Smooth muscle cell of the brain vasculature (primary cell): ENCODE data around the gene MED31.
"Not testable (repeated sequence)": the region's sequence is repeated elsewhere in the genome, so short reads cannot be mapped to it uniquely, and the experiment has no call there.

ENCODE experiments used
- DNase-seq: peaks from one replicate; pipeline ENCODE4 v3.0.0-alpha.2; 2012; ENCODE audit warnings: low read depth, low spot score

MED31 gene

DNA sequence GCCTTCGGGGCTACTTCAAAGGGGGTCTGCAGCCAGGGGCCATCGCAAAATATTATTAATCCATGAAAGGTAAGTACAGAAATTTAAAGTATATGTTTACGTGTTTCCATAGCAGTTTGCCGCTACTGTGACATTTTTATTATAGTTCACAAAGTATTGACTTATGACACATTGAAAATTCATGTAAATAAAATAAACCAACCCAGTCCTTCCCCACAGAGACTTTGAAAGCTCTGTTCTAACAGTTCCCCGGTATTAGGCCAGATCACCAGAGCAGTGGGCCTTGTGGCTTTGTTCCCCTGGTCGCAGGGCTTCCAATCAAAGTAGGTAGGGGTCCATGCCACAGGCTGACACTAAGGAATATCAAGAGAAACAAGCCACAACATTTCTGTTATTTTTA is 24.8 kb downstream of the MED31 start:
- DNase-seq: no peak

DNA sequence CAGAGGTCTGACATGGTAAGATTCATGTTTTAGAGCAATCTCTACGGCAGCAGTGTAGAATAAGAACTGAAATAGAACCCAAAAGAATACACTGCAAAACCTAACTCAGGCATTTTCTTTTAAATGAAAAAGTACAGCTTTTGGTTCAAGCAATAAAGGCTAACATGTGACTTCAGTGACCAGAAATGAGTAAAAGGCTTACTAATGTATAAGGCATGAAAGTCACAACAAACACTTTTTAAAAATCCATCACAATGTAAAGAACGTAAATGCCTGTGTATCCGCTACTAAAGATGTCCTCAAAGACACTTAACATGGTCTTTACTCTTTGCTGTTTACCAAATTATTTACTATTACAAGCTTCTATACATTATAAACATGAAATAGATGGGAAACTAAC is 27.5 kb downstream of the MED31 start:
- DNase-seq: no peak

DNA sequence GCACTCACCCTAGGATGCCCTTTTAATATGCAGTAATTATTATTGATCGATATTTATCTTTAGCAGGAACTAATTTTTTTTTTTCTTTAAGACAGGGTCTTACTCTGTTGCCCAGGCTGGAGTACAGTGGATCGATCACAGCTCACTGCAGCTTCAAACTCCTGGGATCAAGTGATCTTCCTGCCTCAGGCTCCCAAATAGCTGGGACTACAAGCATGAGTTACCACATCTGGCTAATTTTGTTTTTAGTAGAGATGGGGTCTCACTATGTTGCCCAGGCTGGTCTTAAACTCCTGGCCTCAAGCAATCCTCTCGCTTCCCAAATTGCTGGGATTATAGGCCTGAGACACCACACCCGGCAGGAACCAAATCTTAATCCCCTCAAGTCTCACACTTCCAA is 40.2 kb downstream of the MED31 start:
- no peak for DNase-seq

DNA sequence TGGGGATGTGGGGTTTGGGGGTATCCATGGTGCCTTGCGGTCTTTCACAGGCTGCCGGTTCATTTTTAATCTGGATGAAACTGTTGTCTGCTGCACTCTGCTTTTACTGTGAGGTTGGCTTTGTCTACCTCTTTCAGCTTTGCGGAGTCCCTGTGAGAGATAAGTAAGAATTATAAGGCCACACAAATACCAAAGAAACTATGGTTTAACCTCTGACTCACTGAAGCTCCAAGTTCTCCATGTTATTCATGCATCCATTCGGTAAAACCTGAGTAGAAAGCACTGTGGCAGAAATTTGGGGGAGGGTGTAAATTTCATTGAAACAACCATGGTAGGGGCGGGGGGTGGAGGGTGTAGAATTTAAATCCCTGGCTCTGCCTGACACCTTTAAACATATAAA is 41.4 kb downstream of the MED31 start:
- no peak for DNase-seq

DNA sequence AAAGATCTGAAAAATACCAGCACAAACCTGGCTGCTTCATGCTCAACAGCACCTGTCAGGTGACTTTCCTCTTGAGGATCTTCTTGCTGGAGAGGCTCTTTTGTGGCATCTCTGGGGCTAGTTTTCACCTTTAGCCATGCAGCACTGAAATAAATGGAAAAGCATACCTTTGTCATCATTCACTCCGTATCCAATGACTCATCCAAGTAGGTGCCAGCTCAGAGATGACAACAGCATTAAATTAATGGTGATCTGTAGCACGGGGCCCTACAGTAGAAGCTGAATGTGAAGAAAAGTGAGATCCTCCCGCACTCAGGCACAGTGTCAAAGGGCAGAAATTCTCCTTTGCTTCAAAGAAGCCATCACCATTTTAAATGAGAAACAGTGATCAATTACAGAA is 43.1 kb downstream of the MED31 start:
- no peak for DNase-seq

DNA sequence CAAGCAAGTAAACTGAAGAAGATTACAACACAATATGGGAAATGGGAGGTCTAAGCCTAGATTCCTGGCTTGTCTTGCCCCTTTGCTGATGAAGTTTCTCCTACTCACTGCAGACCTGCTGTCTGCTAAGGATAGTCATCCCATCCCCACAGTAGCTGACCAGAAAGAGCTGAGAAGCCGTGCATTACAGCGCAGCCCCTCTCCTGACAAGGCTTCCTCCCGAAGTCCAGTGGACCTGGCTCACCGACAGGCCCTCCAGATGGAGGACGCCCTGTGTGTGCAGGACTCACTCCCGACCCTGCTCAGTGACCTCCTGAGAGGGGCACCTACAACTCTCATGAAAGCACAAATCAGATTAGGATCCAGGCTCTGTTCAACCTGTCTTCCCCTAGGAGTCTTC is 46.3 kb downstream of the MED31 start:
- DNase-seq: no peak

DNA sequence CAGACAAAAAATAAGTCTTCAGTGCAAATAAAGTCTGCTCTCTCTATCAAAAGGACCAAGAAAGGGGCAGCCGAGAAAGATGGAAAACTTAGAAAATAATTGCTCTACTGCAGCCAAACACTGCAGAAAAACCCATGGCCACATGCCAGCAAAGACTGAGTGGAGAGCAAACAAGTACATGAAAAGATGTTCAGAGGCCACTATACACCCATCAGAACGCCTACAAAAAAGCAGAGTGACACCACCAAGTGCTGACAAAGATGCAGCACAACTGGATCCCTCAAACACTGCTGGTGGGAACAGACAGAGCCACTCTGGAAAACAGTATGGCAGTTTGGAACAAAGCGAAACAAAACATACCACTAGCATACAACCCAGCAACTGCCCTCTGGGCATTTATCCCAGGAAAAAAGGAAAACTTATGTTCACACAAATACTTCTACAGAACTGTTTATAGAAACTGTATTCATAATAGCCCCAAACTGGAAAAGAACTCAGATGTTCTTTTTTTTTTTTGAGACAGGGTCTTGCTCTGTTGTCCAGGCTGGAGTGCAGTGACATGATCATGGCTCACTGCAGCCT is 47.6 kb downstream of the MED31 start:
- no peak for DNase-seq

DNA sequence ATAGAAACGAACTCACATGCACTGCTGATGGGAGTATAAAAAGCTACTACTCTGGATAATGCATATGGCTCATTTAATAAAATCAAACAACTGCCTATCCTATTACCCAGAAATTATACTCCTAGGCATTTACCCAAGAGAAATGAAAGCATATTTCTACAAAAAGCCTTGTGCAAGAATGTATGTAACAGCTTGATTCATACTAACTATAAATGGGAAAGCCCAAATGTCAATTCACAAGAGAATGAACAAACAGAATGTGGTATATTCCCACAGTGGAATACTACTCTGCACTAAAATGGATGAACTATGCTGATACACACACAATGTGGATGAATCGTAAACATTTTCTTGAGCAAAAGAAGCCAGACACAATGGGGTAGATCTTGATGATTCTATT is 49.3 kb downstream of the MED31 start:
- no peak for DNase-seq

DNA sequence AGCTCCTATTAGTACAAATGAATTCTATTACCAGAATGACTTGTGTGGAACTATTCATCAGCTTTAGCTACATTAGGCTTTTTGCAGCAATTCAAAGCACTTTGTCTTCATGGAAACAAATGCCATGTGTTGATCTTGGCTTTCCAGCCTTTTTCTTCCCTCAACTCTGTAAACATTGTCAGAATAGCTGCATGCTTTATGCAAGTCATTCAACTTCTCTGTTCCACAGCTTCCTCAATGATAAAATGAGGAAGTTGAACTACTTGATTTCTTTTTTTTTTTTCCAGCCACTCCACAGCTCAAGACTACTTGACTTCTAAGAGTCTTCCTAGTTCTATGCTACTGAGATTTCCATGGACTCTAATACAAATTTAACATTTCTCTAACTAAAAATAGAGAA is 52.0 kb downstream of the MED31 start:
- DNase-seq: no peak

DNA sequence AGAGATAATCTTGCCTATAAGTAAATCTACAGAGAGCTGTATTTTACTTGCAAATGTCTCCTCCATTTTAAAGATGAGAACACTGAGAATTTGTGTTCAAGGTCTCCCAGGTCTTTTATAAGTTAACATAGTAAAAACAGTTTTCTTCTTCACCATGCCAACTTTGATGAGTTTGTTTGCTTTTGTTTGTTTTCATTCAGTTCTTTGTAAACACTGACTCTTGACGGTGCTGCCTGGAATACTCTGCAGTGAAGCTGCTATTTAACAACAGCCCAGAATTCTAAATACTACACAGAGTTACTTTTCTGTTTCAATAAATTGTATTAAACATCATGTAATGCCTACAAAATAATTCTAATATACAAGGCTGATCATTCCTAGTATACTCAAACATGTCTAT is 53.7 kb downstream of the MED31 start:
- DNase-seq: no peak

DNA sequence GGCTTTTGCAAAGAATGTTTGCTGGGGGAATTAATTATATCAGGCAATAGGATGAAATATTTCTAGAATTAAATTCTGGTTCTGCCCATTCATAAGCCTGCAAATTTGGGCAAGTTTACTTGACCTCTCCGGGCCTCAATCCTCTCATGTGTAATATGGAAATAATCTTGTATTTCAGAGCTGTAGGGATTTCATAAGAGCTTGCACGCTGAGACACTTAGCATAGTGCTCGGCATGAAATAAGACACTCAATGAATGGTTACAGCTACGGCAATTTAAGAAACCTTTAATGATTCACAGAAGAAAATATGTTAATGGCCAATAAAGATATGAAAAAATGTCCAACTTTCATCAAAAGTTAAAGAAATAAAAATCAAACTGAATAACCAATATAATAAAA is 54.5 kb downstream of the MED31 start:
- DNase-seq: no peak

DNA sequence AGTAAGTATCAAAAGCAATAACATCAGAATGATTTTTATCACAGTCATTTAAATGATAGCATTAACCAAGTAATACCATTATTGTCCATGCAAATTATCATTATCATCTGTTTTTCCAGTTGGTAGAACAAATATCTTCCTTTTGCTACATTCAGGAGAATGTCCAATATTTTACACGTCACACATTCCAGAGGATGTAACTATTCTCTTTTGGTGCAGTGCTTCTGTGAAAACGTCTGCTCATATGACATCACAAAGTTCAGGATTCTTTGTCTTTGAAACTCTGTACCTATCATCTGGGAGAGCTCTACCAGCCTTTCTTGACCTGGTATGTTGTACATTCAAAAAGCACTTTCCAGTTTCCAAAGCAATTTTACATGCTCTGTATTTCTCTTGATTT is 54.9 kb downstream of the MED31 start:
- no peak for DNase-seq

DNA sequence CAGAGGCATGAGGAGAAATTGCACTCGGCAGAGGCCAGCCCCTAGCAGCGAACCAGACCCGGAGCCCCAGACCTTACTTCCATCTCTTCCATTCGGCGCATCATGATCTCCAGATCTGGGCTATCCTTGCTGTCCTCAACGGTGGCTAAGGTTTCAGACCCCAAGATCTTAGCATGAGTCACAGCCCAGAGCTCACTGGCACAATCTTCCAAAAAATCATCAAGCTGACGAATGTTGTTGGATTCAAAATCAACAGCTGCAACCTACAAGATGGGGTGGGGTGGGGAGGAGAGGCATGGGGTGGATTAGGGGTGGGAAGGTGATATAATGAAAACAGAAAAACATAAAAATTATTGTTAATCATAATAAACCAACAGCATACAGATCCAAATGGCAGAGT is 55.3 kb downstream of the MED31 start:
- DNase-seq: no peak

DNA sequence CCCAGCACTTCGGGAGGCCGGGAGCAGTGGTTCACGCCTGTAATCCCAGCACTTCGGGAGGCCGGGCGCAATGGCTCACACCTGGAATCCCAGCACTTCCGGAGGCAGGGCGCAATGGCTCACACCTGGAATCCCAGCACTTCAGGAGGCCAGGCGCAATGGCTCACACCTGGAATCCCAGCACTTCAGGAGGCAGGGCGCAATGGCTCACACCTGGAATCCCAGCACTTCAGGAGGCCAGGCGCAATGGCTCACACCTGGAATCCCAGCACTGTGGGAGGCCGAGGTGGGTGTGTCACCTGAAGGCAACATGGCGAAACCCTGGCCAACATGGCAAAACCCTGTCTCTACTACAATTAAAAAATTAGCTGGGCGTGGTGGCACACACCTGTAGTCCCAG is 58.0 kb downstream of the MED31 start:
- not testable (repeated sequence) for DNase-seq
